ENCODE results near the gene GNMT.
A peak's percentile ranks its signal among the peaks of the same experiment; 100 is the strongest.
"Not testable (repeated sequence)": the region's sequence is repeated elsewhere in the genome, so short reads cannot be mapped to it uniquely, and the experiment has no call there.

The GNMT gene

GRCh38 chr6:42978839-42979522, 18.4 kb downstream of the GNMT start, which contains the start of gene PEX6:
Gene PEX6 (minus strand): TSS chr6:42979181. CDS start chr6:42979150, 31 bp downstream.
- peak; percentile 85 for DNase-seq

GRCh38 chr6:42979523-42980177, 19.1 kb downstream of the GNMT start:
- no peak for DNase-seq

GRCh38 chr6:42981836-42982235, 21.3 kb downstream of the GNMT start:
- DNase-seq, result no peak

GRCh38 chr6:42984001-42984923, 23.7 kb downstream of the GNMT start, which contains the start of gene PPP2R5D:
Gene PPP2R5D (plus strand): TSS chr6:42984570. CDS start chr6:42984678, 108 bp downstream.
- DNase-seq, result peak; percentile 97

GRCh38 chr6:42984924-42985475, 24.4 kb downstream of the GNMT start:
- no peak for DNase-seq

GRCh38 chr6:42987533-42988451, 27.2 kb downstream of the GNMT start:
- DNase-seq, result no peak

GRCh38 chr6:42988486-42989020, 28.0 kb downstream of the GNMT start:
- DNase-seq, result no peak

GRCh38 chr6:42989923-42990322, 29.4 kb downstream of the GNMT start:
- no peak for DNase-seq

- DNase-seq, result no peak
Measured at GRCh38 chr6:42993445-42993844, 32.9 kb downstream of the GNMT start.

GRCh38 chr6:42996513-42996912, 36.0 kb downstream of the GNMT start:
- no peak for DNase-seq

- DNase-seq, result not testable (repeated sequence)
Measured at GRCh38 chr6:42998205-42998604, 37.7 kb downstream of the GNMT start.

- DNase-seq, result no peak
Measured at GRCh38 chr6:43001843-43002242, 41.3 kb downstream of the GNMT start.

- DNase-seq, result no peak
Measured at GRCh38 chr6:43005844-43006243, 45.3 kb downstream of the GNMT start.

GRCh38 chr6:43006251-43006650, 45.7 kb downstream of the GNMT start:
- DNase-seq, result no peak

- DNase-seq, result no peak
Measured at GRCh38 chr6:43007126-43007525, 46.6 kb downstream of the GNMT start.

GRCh38 chr6:43009124-43009523, 48.6 kb downstream of the GNMT start:
- DNase-seq, result peak; percentile 26

- DNase-seq, result no peak
Measured at GRCh38 chr6:43011207-43011606, 50.7 kb downstream of the GNMT start.

- no peak for DNase-seq
Measured at GRCh38 chr6:43012364-43012763, 51.8 kb downstream of the GNMT start.

- no peak for DNase-seq
Measured at GRCh38 chr6:43013097-43013842, 52.7 kb downstream of the GNMT start.
